Measurements from ENCODE around the gene NRXN3. TPM values are rescaled to one million over a fixed set of nuclear protein-coding genes. Genes with fewer than 3 reads are reported as not detected.

The NRXN3 gene
- total RNA-seq, 2 donors from 2014 or later, result 1.3 to 2.3 TPM

GRCh38 chr14:78763746-78764145, 593.6 kb downstream of the NRXN3 start:
- no peak for ATAC-seq
- no peak for DNase-seq
- Histone ChIP-seq H3K36me3 (replicated peaks in 1 of 2; ENCODE audit: insufficient read depth in 1 of 2, low read depth in 2 of 2) (no peaks in the 10 kb centered on the region), H3K4me1 (peaks cover 12% of the 10 kb centered on the region), H3K9me3 (no peaks in the 10 kb centered on the region), H3K4me3 (no peak overlapping the region), H3K27ac (peak overlapping the region in 3 of 4 donors; percentile 29 to 77 (median 71)), H3K27me3 (no peaks in the 10 kb centered on the region)
- TF ChIP-seq POLR2A (IDR thresholded peaks at IDR 0.05) (no peak), CTCF (IDR thresholded peaks at IDR 0.05) (no peak)
- WGBS, 2 donors, result 78 to 87% methylated on average over 1 of the region's 1 CpG
- intact Hi-C loops (cut with DNase I), result no loop called here

GRCh38 chr14:78764240-78764639, 594.1 kb downstream of the NRXN3 start:
- ATAC-seq, result peak; percentile 90
- TF ChIP-seq CTCF (IDR thresholded peaks at IDR 0.05), result no peak
- TF ChIP-seq POLR2A (IDR thresholded peaks at IDR 0.05), result peak in 1 of 3 donors; percentile 53
- Histone ChIP-seq H3K9me3 (no peaks in the 10 kb centered on the region), H3K4me1 (peaks cover 12% of the 10 kb centered on the region), H3K27me3 (no peaks in the 10 kb centered on the region), H3K36me3 (replicated peaks in 1 of 2; ENCODE audit: insufficient read depth in 1 of 2, low read depth in 2 of 2) (no peaks in the 10 kb centered on the region), H3K4me3 (no peak overlapping the region), H3K27ac (peak overlapping the region; percentile 24 to 77 (median 54))
- WGBS, 2 donors, result 15 to 22% methylated on average over 5 of the region's 5 CpGs
- intact Hi-C loops (cut with DNase I), result no loop called here
- DNase-seq, result peak in 2 of 4 donors; percentile 20 to 29

GRCh38 chr14:78764645-78765044, 594.5 kb downstream of the NRXN3 start:
- DNase-seq, result peak in 2 of 4 donors; percentile 2 to 6
- H3K9me3 ChIP-seq, result no peaks in the 10 kb centered on the region
- peaks cover 12% of the 10 kb centered on the region for H3K4me1 ChIP-seq
- 12 to 15% methylated on average over 4 of the region's 4 CpGs for WGBS, 2 donors
- no peaks in the 10 kb centered on the region for H3K27me3 ChIP-seq
- intact Hi-C loops (cut with DNase I), result no loop called here
- no peak overlapping the region for H3K4me3 ChIP-seq
- peak overlapping the region; percentile 24 to 77 (median 54) for H3K27ac ChIP-seq
- no peaks in the 10 kb centered on the region for H3K36me3 ChIP-seq (replicated peaks in 1 of 2; ENCODE audit: insufficient read depth in 1 of 2, low read depth in 2 of 2)
- ATAC-seq, result peak; percentile 67
- TF ChIP-seq CTCF (IDR thresholded peaks at IDR 0.05) (no peak), POLR2A (IDR thresholded peaks at IDR 0.05) (no peak)

GRCh38 chr14:78767436-78767835, 597.3 kb downstream of the NRXN3 start:
- WGBS, 2 donors, result 69 to 81% methylated on average over 5 of the region's 5 CpGs
- ATAC-seq (no peak), DNase-seq (no peak)
- no peak for TF ChIP-seq POLR2A (IDR thresholded peaks at IDR 0.05)
- TF ChIP-seq CTCF (IDR thresholded peaks at IDR 0.05), result no peak
- no peak overlapping the region for H3K27ac ChIP-seq
- H3K36me3 ChIP-seq (replicated peaks in 1 of 2; ENCODE audit: insufficient read depth in 1 of 2, low read depth in 2 of 2), result no peaks in the 10 kb centered on the region
- no peaks in the 10 kb centered on the region for H3K27me3 ChIP-seq
- intact Hi-C loops (cut with DNase I), result no loop called here
- no peaks in the 10 kb centered on the region for H3K9me3 ChIP-seq
- no peak overlapping the region for H3K4me3 ChIP-seq
- H3K4me1 ChIP-seq, result peaks cover 12% of the 10 kb centered on the region

GRCh38 chr14:78782551-78782950, 612.4 kb downstream of the NRXN3 start:
- Histone ChIP-seq H3K4me3 (no peak overlapping the region), H3K4me1 (no peaks in the 10 kb centered on the region), H3K36me3 (replicated peaks in 1 of 2; ENCODE audit: insufficient read depth in 1 of 2, low read depth in 2 of 2) (no peaks in the 10 kb centered on the region), H3K27me3 (no peaks in the 10 kb centered on the region), H3K27ac (no peak overlapping the region), H3K9me3 (no peaks in the 10 kb centered on the region)
- TF ChIP-seq POLR2A (IDR thresholded peaks at IDR 0.05) (no peak), CTCF (IDR thresholded peaks at IDR 0.05) (no peak)
- intact Hi-C loops (cut with DNase I), result no loop called here
- ATAC-seq (no peak), DNase-seq (no peak)
- 80 to 95% methylated on average over 1 of the region's 1 CpG for WGBS, 2 donors

Data from body of pancreas (tissue), 4 donors.